H1 (cell line): ENCODE measurements around the gene FBXO47. TPM values are rescaled to one million over a fixed set of nuclear protein-coding genes. Genes with fewer than 3 reads are reported as not detected.

Source experiments
- CTCF ChIA-PET: fragments of 300-600 bp; sonication (Branson Sonifier 250); formaldehyde crosslinking; loops from one replicate; lab custom pipeline; 2021; ENCODE audit not compliant: partially characterized antibody; lab: Charles Lee
- POLR2A ChIA-PET: fragments of 300-600 bp; sonication (Branson Sonifier 250); formaldehyde crosslinking; loops from one replicate; lab custom pipeline; 2021; ENCODE audit warnings: inconsistent platforms; ENCODE audit not compliant: partially characterized antibody; lab: Charles Lee
- DNase-seq, 2 experiments: peaks; one replicate each; pipeline versions ENCODE4 v3.0.0 to v3.0.0-alpha.2; 2010 to 2022; ENCODE audit warnings: low spot score in 2 of 2, low read depth in 1 of 2, mixed read lengths in 1 of 2
- FAIRE-seq: peaks from 2 replicates; lab custom pipeline; 2011; peaks lifted over from hg19 to GRCh38; lab: Jason Lieb, UNC
- H2AFZ ChIP-seq: 2 replicates; pipeline ENCODE4 v1.8.1; 2012; ENCODE audit warnings: low read length, inconsistent platforms
- H2AK5ac ChIP-seq: 2 replicates; pipeline ENCODE4 v1.6.1; 2013; ENCODE audit warnings: low read depth, low read length
- H2BK120ac ChIP-seq: replicated peaks from 2 replicates; pipeline ENCODE3; 2013; ENCODE audit warnings: low read depth, low read length, inconsistent platforms
- H2BK12ac ChIP-seq: 2 replicates; pipeline ENCODE4 v1.6.1; 2013; ENCODE audit warnings: low read depth, low read length
- H2BK15ac ChIP-seq: 2 replicates; pipeline ENCODE4 v1.6.1; 2013; ENCODE audit warnings: low read length
- H2BK20ac ChIP-seq: 2 replicates; pipeline ENCODE4 v1.6.1; 2013; ENCODE audit warnings: low read length
- H2BK5ac ChIP-seq: 2 replicates; pipeline ENCODE4 v1.6.1; 2013; ENCODE audit warnings: low read depth, low read length
- H3K14ac ChIP-seq: 2 replicates; pipeline ENCODE4 v1.6.1; 2013; ENCODE audit warnings: inconsistent platforms; ENCODE audit not compliant: insufficient read length
- H3K18ac ChIP-seq: 2 replicates; pipeline ENCODE4 v1.6.1; 2013; ENCODE audit warnings: low read length; ENCODE audit errors: extremely low read depth
- H3K23ac ChIP-seq: 2 replicates; pipeline ENCODE4 v1.6.1; 2013; ENCODE audit warnings: inconsistent platforms; ENCODE audit not compliant: insufficient read length
- H3K23me2 ChIP-seq: 2 replicates; pipeline ENCODE4 v1.6.1; 2013; ENCODE audit warnings: low read depth, low read length
- H3K27ac ChIP-seq: 2 replicates; pipeline ENCODE4 v1.6.1; 2011; ENCODE audit warnings: low read depth, low read length, inconsistent platforms
- H3K27me3 ChIP-seq, 4 experiments: replicated peaks in 1 of 4; 1 replicate in 1 of 4; 2 replicates in 3 of 4; pipeline versions ENCODE4 v1.6.1 to v1.8.1; 2011 to 2013; ENCODE audit warnings: low read length in 3 of 4, mild to moderate bottlenecking in 3 of 4, inconsistent platforms in 2 of 4, mixed read lengths in 2 of 4, moderate library complexity in 1 of 4; ENCODE audit not compliant: control insufficient read depth in 3 of 4, insufficient read depth in 3 of 4; ENCODE audit errors: extremely low read depth in 1 of 4
- H3K36me3 ChIP-seq, 4 experiments: 2 replicates each; pipeline versions ENCODE4 v1.6.1 to v1.8.1; 2011 to 2013; ENCODE audit warnings: mild to moderate bottlenecking in 4 of 4, low read length in 3 of 4, moderate library complexity in 2 of 4, control low read depth in 1 of 4, inconsistent platforms in 1 of 4; ENCODE audit not compliant: insufficient read depth in 4 of 4, control insufficient read depth in 2 of 4
- H3K4ac ChIP-seq: replicated peaks from 2 replicates; pipeline ENCODE3; 2013; ENCODE audit warnings: low read length, low read depth, mixed read lengths, inconsistent platforms; ENCODE audit not compliant: insufficient read length
- H3K4me1 ChIP-seq, 4 experiments: replicated peaks in 1 of 4; 1 replicate in 1 of 4; 2 replicates in 3 of 4; pipeline versions ENCODE4 v1.6.1 to v1.8.1; 2011 to 2013; ENCODE audit warnings: low read length in 3 of 4, inconsistent platforms in 2 of 4, mixed read lengths in 1 of 4; ENCODE audit not compliant: insufficient read depth in 4 of 4, control insufficient read depth in 3 of 4
- H3K4me2 ChIP-seq, 2 experiments: 2 replicates each; pipeline versions ENCODE4 v1.6.1 to v1.8.1; 2011 to 2013; ENCODE audit warnings: low read depth in 2 of 2, low read length in 2 of 2, control low read depth in 1 of 2, inconsistent platforms in 1 of 2, mild to moderate bottlenecking in 1 of 2; ENCODE audit not compliant: insufficient read depth in 1 of 2
- H3K4me3 ChIP-seq, 4 experiments: fragments of 200-600, 300-600 bp in 1 of 4; sonication (generic), shearing (Covaris generic), sonication (Bioruptor Twin) in 1 of 4; 2 replicates each; pipeline versions ENCODE4 v1.5.1 to v1.8.1; 2011 to 2016; ENCODE audit warnings: low read length in 4 of 4, low read depth in 3 of 4, control low read depth in 2 of 4, inconsistent platforms in 2 of 4, mild to moderate bottlenecking in 2 of 4, mixed read lengths in 1 of 4, moderate library complexity in 1 of 4; ENCODE audit not compliant: insufficient read depth in 2 of 4; ENCODE audit errors: extremely low read depth in 1 of 4
- H3K56ac ChIP-seq: replicated peaks from 2 replicates; pipeline ENCODE3; 2013; ENCODE audit warnings: low read depth, mild to moderate bottlenecking, mixed read lengths, low read length, inconsistent platforms; ENCODE audit not compliant: insufficient read length
- H3K79me1 ChIP-seq: 2 replicates; pipeline ENCODE4 v1.6.1; 2013; ENCODE audit warnings: low read depth, low read length, control low read depth
- H3K79me2 ChIP-seq, 2 experiments: 2 replicates each; pipeline versions ENCODE4 v1.6.1 to v1.8.1; 2012 to 2013; ENCODE audit warnings: low read length in 2 of 2, mild to moderate bottlenecking in 2 of 2, inconsistent platforms in 1 of 2; ENCODE audit not compliant: insufficient read depth in 2 of 2, control insufficient read depth in 1 of 2
- H3K9ac ChIP-seq, 4 experiments: replicated peaks in 1 of 4; 1 replicate in 1 of 4; 2 replicates in 3 of 4; pipeline versions ENCODE4 v1.6.1 to v1.8.1; 2011 to 2013; ENCODE audit warnings: low read depth in 3 of 4, low read length in 3 of 4, control low read depth in 2 of 4, mild to moderate bottlenecking in 2 of 4, moderate library complexity in 2 of 4, inconsistent platforms in 1 of 4; ENCODE audit errors: extremely low read depth in 1 of 4
- H3K9me3 ChIP-seq, 2 experiments: 2 replicates each; pipeline versions ENCODE4 v1.6.1 to v1.8.1; 2012 to 2013; ENCODE audit warnings: mild to moderate bottlenecking in 2 of 2, moderate library complexity in 2 of 2, control low read depth in 1 of 2, inconsistent platforms in 1 of 2, low read depth in 1 of 2, low read length in 1 of 2, mixed read lengths in 1 of 2; ENCODE audit not compliant: insufficient read depth in 2 of 2
- H4K20me1 ChIP-seq, 2 experiments: replicated peaks in 1 of 2; 2 replicates each; pipeline versions ENCODE3 to v1.8.1; 2011 to 2013; ENCODE audit warnings: inconsistent platforms in 2 of 2, low read length in 2 of 2, mild to moderate bottlenecking in 1 of 2; ENCODE audit not compliant: insufficient read depth in 2 of 2, control insufficient read depth in 1 of 2
- H4K5ac ChIP-seq: 2 replicates; pipeline ENCODE4 v1.6.1; 2013; ENCODE audit warnings: low read length, low read depth, mixed read lengths, inconsistent platforms; ENCODE audit not compliant: insufficient read length
- H4K8ac ChIP-seq: 2 replicates; pipeline ENCODE4 v1.8.0; 2013; ENCODE audit warnings: mild to moderate bottlenecking, moderate library complexity, low read length, inconsistent platforms; ENCODE audit not compliant: insufficient read depth; ENCODE audit errors: extremely low read depth
- H4K91ac ChIP-seq: replicated peaks from 2 replicates; pipeline ENCODE3; 2013; ENCODE audit warnings: low read length, mixed read lengths, inconsistent platforms; ENCODE audit not compliant: insufficient read length
- CBX8 ChIP-seq: fragments of 300-800, 300-1000 bp; sonication (generic); IDR thresholded peaks from 2 replicates; pipeline ENCODE4 v1.7.1; 2016; ENCODE audit warnings: low read depth, low read length, borderline replicate concordance
- CHD1 ChIP-seq: IDR thresholded peaks from 2 replicates; pipeline ENCODE4 v1.6.1; 2012; ENCODE audit warnings: low read depth, low read length, improper control_type of control experiment
- NRF1 ChIP-seq: IDR thresholded peaks from 2 replicates; pipeline ENCODE4 v1.6.1; 2011; ENCODE audit warnings: mild to moderate bottlenecking, low read depth, low read length, improper control_type of control experiment
- RAD21 ChIP-seq, 2 experiments: IDR thresholded peaks in 1 of 2; conservative IDR thresholded peaks in 1 of 2; 2 replicates each; pipeline ENCODE4 v1.6.1; 2011; ENCODE audit warnings: low read depth in 2 of 2, low read length in 2 of 2, improper control_type of control experiment in 1 of 2, inconsistent platforms in 1 of 2, mild to moderate bottlenecking in 1 of 2, moderate library complexity in 1 of 2
- RNF2 ChIP-seq: fragments of 200-900, 300-1000 bp; sonication (generic); IDR thresholded peaks from 2 replicates; pipeline ENCODE4 v1.7.1; 2016; ENCODE audit warnings: borderline replicate concordance, low read depth, mild to moderate bottlenecking, antibody characterized with exemption, low read length; ENCODE audit not compliant: poor library complexity, severe bottlenecking; ENCODE audit errors: missing control alignments
- SIN3A ChIP-seq, 2 experiments: IDR thresholded peaks in 1 of 2; conservative IDR thresholded peaks in 1 of 2; 2 replicates each; pipeline ENCODE4 v1.6.1; 2011 to 2012; ENCODE audit warnings: low read length in 2 of 2, improper control_type of control experiment in 1 of 2, low read depth in 1 of 2, mild to moderate bottlenecking in 1 of 2
- TBP ChIP-seq: IDR thresholded peaks from 2 replicates; pipeline ENCODE4 v1.6.1; 2011; ENCODE audit warnings: low read depth, low read length, improper control_type of control experiment
- ZNF274 ChIP-seq: IDR thresholded peaks from 2 replicates; pipeline ENCODE4 v1.7.0; 2012; ENCODE audit warnings: low read length, borderline replicate concordance; ENCODE audit errors: extremely low read depth
- WGBS, 2 experiments: shearing (Covaris generic) in 1 of 2; methylation state at CpG; one replicate each; pipeline versions ENCODE4 v1.1.6 to v1.1.7; 2013 to 2015; ENCODE audit warnings: low lambda C conversion rate in 2 of 2, mixed read lengths in 2 of 2, inconsistent platforms in 1 of 2, low coverage in 1 of 2, missing lambda C conversion rate in 1 of 2; ENCODE audit not compliant: insufficient replicate concordance in 2 of 2, insufficient coverage in 1 of 2, insufficient read length in 1 of 2; ENCODE audit errors: extremely low coverage in 1 of 2, missing lambda C conversion rate in 1 of 2; 5-methylcytosine and 5-hydroxymethylcytosine counted together
- polyA plus RNA-seq, 7 experiments: library from polyadenylated mRNA; depleted of rRNA in 3 of 7; stranded (reverse) in 5 of 7; unstranded in 2 of 7; fragments of >200 nt in 5 of 7; fragments of 200-250 nt in 2 of 7; gene quantifications; 1 replicate in 5 of 7; 2 replicates in 1 of 7; 4 replicates in 1 of 7; pipeline versions ENCODE4 v1.2.1 to v1.2.3, GENCODE V29; 2011 to 2013; ENCODE audit warnings: missing spikeins in 2 of 7, mixed read lengths in 2 of 7
- total RNA-seq: library from RNA; stranded (reverse); fragmentation: NEBNext Ultra II Directional; extraction: Animal tissue kit (Norgen Biotek cat#: 25700); gene quantifications from 2 replicates; pipeline ENCODE4 v1.2.1, GENCODE V29; 2021
- TF ChIP-seq, protein P1 (sequence below), 3 experiments: IDR thresholded peaks; 1 replicate in 2 of 3; 2 replicates in 1 of 3; pipeline versions ENCODE4 v1.5.1 to v1.6.1; 2011; ENCODE audit warnings: low read length in 3 of 3, mild to moderate bottlenecking in 3 of 3, inconsistent platforms in 2 of 3, low read depth in 1 of 3, moderate library complexity in 1 of 3; ENCODE audit not compliant: insufficient read depth in 1 of 3; ENCODE audit errors: control extremely low read depth in 1 of 3

Gene FBXO47
- total and polyA plus RNA-seq, 2 of the 8 experiments (the other 6 are each of a cell fraction or from before 2014, with no cell fraction given), result not detected

DNA sequence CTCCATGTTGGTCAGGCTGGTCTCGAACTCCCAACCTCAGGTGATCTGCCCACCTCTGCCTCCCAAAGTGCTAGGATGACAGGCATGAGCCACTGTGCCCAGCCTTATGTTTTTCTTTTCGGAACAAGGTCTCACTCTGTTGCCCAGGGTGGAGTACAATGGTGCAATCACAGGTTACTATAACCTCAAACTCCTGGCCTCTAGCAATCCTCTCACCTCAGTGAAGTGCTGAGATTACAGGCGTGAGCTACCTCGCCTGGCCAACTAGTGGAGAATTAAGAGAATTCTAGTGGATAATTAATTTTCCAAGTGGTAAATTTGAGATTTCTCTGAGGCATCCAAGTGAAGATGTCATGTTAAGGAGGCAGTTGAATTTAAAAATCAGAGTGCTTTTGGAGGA lies 2.9 kb upstream of the FBXO47 start:
- Histone ChIP-seq H3K56ac (no peak overlapping the region), H3K4me1 (peaks cover 0 to 2% (median 1%) of the 10 kb centered on the region in 4 experiments; a peak in 3 of 7 replicates), H3K27me3 (no peaks in the 10 kb centered on the region), H2BK12ac (no peak overlapping the region), H3K9ac (no peak overlapping the region), H3K4ac (no peak overlapping the region), H2BK120ac (no peak overlapping the region), H3K14ac (no peak overlapping the region), H2BK15ac (no peak overlapping the region), H4K8ac (no peak overlapping the region), H2AFZ (no peak overlapping the region), H4K91ac (no peak overlapping the region), H3K79me2 (no peaks in the 10 kb centered on the region), H2BK5ac (no peak overlapping the region), H3K27ac (no peak overlapping the region), H2BK20ac (no peak overlapping the region), H3K23me2 (peaks cover 2% of the 10 kb centered on the region; the same call in 1 of the 2 replicates), H4K20me1 (no peaks in the 10 kb centered on the region), H3K79me1 (no peaks in the 10 kb centered on the region), H2AK5ac (no peak overlapping the region), H3K9me3 (no peaks in the 10 kb centered on the region), H3K4me2 (no peak overlapping the region), H3K23ac (no peak overlapping the region), H3K18ac (no peak overlapping the region), H3K36me3 (no peaks in the 10 kb centered on the region), H4K5ac (no peak overlapping the region), H3K4me3 (no peak overlapping the region)
- POLR2A ChIA-PET, result no interaction called here
- DNase-seq, result peak in 1 of 2 experiments; percentile 31
- 92% methylated on average over 4 of the region's 4 CpGs; no CpG with 5 or more reads in 1 of the 2 experiments for WGBS, 2 experiments
- CTCF ChIA-PET, result interaction anchor here (1.0 to 1.7 kb wide), 2 partner anchors 45 to 195 kb away, joined by 3 to 5 read pairs; no protein-coding TSS in a partner anchor
- no peak for FAIRE-seq
- no peak for TF ChIP-seq NRF1
- TF ChIP-seq SIN3A (conservative IDR thresholded peaks at IDR 0.05 in 1 of 2, IDR thresholded peaks at IDR 0.05 in 1 of 2; ENCODE audit: low read depth in 1 of 2, low read length in 2 of 2), result no peak
- no peak for TF ChIP-seq TBP
- no peak for TF ChIP-seq RNF2
- no peak for TF ChIP-seq CHD1
- no peak for TF ChIP-seq CBX8
- TF ChIP-seq ZNF274, result no peak
- 0 out of 4 replicates have a peak, but pooled peaks of 1 of the 2 experiments have one; percentile 14 for TF ChIP-seq RAD21 (IDR thresholded peaks at IDR 0.05 in 1 of 2, conservative IDR thresholded peaks at IDR 0.05 in 1 of 2; ENCODE audit: low read depth in 2 of 2, low read length in 2 of 2)
- TF ChIP-seq, protein P1, sequence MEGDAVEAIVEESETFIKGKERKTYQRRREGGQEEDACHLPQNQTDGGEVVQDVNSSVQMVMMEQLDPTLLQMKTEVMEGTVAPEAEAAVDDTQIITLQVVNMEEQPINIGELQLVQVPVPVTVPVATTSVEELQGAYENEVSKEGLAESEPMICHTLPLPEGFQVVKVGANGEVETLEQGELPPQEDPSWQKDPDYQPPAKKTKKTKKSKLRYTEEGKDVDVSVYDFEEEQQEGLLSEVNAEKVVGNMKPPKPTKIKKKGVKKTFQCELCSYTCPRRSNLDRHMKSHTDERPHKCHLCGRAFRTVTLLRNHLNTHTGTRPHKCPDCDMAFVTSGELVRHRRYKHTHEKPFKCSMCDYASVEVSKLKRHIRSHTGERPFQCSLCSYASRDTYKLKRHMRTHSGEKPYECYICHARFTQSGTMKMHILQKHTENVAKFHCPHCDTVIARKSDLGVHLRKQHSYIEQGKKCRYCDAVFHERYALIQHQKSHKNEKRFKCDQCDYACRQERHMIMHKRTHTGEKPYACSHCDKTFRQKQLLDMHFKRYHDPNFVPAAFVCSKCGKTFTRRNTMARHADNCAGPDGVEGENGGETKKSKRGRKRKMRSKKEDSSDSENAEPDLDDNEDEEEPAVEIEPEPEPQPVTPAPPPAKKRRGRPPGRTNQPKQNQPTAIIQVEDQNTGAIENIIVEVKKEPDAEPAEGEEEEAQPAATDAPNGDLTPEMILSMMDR (IDR thresholded peaks at IDR 0.05; ENCODE audit: control extremely low read depth in 1 of 3, insufficient read depth in 1 of 3, low read depth in 1 of 3, low read length in 3 of 3), result peak in 1 of 3 experiments; percentile 16; a peak in 1 of 4 replicates
